Measurements from ENCODE around the gene LAT.

Gene LAT

DNA sequence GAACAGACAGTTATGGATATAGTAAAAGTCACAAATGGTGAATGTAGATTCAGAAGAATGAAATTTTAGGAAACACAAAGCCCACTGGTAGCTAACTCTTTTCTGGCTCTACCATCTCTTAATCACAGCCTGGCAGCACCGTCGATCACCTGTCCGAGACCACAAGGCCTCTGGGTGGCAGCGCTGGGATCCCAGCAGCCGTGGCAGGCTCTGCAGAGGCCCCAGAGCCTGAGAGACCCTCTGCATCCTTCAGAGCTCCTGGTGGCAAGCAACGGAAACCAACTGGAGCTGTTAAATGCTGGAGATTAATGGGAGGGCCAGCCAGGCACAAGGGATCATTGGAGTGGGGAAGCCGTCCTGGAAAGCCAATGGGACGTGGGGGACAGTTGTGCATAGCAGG lies 26.3 kb downstream of the LAT start:
- H3K4me1 ChIP-seq (ENCODE audit: control insufficient read depth in 1 of 2, insufficient read depth in 2 of 2, low read length in 2 of 2), result no peaks in the 10 kb centered on the region
- H3K9me3 ChIP-seq (ENCODE audit: control insufficient read depth in 1 of 2, low read length in 2 of 2), result no peaks in the 10 kb centered on the region
- no peaks in the 10 kb centered on the region for H3K36me3 ChIP-seq (ENCODE audit: control insufficient read depth in 1 of 2, insufficient read depth in 2 of 2, low read length in 2 of 2)
- H3K27me3 ChIP-seq (ENCODE audit: low read depth, low read length), result no peaks in the 10 kb centered on the region
- no peak overlapping the region for H3K4me3 ChIP-seq (ENCODE audit: low read depth in 1 of 2, low read length in 2 of 2)
- H3K27ac ChIP-seq (ENCODE audit: low read length), result no peak overlapping the region

DNA sequence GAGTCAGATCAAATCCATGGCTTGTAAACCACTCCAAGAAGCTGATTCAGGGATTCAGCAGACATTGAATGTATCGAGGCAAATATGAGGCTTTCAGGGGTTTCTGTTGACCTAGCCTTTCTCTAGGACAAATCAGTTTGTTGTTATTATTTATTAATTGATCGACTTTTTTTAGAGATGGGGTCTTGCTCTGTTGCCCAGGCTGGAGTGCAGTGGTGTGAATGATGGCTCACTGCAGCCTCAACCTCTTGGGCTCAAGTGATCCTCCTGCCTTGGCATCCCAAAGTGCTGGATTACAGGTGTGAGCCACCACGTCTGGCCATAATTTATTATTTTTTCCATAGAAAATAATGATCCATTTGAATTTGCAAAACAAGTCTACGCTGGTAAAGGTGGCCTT lies 27.0 kb downstream of the LAT start:
- Histone ChIP-seq H3K4me3 (ENCODE audit: low read depth in 1 of 2, low read length in 2 of 2) (no peak overlapping the region), H3K9me3 (ENCODE audit: control insufficient read depth in 1 of 2, low read length in 2 of 2) (no peaks in the 10 kb centered on the region), H3K27ac (ENCODE audit: low read length) (no peak overlapping the region), H3K36me3 (ENCODE audit: control insufficient read depth in 1 of 2, insufficient read depth in 2 of 2, low read length in 2 of 2) (no peaks in the 10 kb centered on the region), H3K27me3 (ENCODE audit: low read depth, low read length) (no peaks in the 10 kb centered on the region), H3K4me1 (ENCODE audit: control insufficient read depth in 1 of 2, insufficient read depth in 2 of 2, low read length in 2 of 2) (no peaks in the 10 kb centered on the region)

DNA sequence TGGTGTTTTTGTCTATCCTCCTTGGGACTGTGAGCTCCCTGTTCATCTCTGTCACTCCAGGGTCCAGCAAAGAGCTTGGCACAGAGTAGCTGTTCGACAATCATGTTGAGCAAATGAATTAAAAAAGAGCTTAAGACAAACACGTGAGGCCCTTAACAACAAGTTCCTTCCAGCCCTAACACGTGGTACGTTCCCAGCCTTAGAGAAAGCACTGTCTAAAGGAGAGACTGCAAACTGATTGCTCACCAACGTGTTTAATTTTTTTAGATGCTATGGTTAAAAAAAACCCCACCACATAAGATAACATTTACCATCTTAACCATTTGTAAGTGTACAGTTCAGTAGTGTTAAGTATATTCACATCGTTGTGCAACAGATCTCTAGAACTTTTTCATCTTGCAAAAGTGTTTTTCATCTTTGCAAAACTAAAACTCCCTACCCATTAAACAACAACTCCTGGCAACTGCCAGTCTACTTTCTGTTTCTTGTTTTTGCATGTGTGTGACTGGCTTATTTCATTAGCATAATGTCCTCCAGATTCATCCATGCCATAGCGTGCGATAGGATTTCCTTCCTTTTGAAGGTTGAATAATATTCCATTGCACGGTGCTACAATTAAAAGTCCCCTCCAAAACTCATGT lies 28.2 kb downstream of the LAT start:
- Histone ChIP-seq H3K27ac (ENCODE audit: low read length) (no peak overlapping the region), H3K27me3 (ENCODE audit: low read depth, low read length) (no peaks in the 10 kb centered on the region), H3K4me3 (ENCODE audit: low read depth in 1 of 2, low read length in 2 of 2) (no peak overlapping the region), H3K36me3 (ENCODE audit: control insufficient read depth in 1 of 2, insufficient read depth in 2 of 2, low read length in 2 of 2) (no peaks in the 10 kb centered on the region), H3K9me3 (ENCODE audit: control insufficient read depth in 1 of 2, low read length in 2 of 2) (no peaks in the 10 kb centered on the region), H3K4me1 (ENCODE audit: control insufficient read depth in 1 of 2, insufficient read depth in 2 of 2, low read length in 2 of 2) (no peaks in the 10 kb centered on the region)

DNA sequence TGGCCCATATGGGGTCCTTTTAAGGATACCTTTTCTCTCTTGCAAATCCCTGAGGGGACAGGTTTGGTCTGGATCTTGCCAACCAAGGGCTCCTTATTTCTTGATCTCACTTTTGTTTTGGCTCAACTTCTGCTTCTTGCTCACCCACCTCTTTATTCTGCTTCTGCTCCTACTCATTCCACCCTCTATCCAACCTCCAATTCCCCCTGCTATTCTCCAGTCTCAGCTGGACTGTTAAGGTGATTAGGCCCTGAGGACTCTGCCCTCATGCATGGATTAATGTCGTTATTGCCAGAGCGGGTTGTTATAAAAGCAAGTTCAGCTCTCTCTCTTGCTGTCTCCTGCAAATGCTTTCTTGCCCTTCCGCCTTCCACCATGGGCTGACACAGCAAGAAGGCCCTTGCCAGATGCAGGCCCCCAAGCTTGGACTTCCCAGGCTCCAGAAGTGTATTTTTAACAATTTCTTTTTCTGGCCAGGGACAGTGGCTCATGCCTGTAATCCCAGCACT lies 29.8 kb downstream of the LAT start:
- H3K27ac ChIP-seq (ENCODE audit: low read length), result no peak overlapping the region
- H3K27me3 ChIP-seq (ENCODE audit: low read depth, low read length), result no peaks in the 10 kb centered on the region
- no peaks in the 10 kb centered on the region for H3K4me1 ChIP-seq (ENCODE audit: control insufficient read depth in 1 of 2, insufficient read depth in 2 of 2, low read length in 2 of 2)
- H3K9me3 ChIP-seq (ENCODE audit: control insufficient read depth in 1 of 2, low read length in 2 of 2), result no peaks in the 10 kb centered on the region
- no peak overlapping the region for H3K4me3 ChIP-seq (ENCODE audit: low read depth in 1 of 2, low read length in 2 of 2)
- H3K36me3 ChIP-seq (ENCODE audit: control insufficient read depth in 1 of 2, insufficient read depth in 2 of 2, low read length in 2 of 2), result no peaks in the 10 kb centered on the region

DNA sequence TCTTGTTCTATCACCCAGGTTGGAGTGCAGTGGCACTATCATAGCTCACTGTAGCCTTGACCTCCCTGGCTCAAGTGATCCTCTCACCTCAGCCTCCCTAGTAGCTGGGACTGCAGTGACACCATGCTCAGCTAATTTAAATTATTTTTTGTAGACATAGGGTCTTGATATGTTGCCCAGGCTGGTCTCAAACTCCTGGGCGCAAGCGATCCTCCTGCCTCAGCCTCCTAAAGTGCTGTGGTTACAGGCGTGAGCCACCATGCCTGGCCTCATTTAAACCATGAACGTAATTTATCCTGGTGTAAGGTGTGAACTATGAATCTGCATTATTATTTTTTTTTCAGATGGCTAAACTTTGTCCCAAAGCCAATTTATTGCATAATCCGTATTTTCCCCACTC lies 37.3 kb downstream of the LAT start:
- H3K4me1 ChIP-seq (ENCODE audit: control insufficient read depth in 1 of 2, insufficient read depth in 2 of 2, low read length in 2 of 2), result no peaks in the 10 kb centered on the region
- H3K36me3 ChIP-seq (ENCODE audit: control insufficient read depth in 1 of 2, insufficient read depth in 2 of 2, low read length in 2 of 2), result no peaks in the 10 kb centered on the region
- H3K27ac ChIP-seq (ENCODE audit: low read length), result no peak overlapping the region
- H3K9me3 ChIP-seq (ENCODE audit: control insufficient read depth in 1 of 2, low read length in 2 of 2), result no peaks in the 10 kb centered on the region
- no peak overlapping the region for H3K4me3 ChIP-seq (ENCODE audit: low read depth in 1 of 2, low read length in 2 of 2)
- H3K27me3 ChIP-seq (ENCODE audit: low read depth, low read length), result no peaks in the 10 kb centered on the region

DNA sequence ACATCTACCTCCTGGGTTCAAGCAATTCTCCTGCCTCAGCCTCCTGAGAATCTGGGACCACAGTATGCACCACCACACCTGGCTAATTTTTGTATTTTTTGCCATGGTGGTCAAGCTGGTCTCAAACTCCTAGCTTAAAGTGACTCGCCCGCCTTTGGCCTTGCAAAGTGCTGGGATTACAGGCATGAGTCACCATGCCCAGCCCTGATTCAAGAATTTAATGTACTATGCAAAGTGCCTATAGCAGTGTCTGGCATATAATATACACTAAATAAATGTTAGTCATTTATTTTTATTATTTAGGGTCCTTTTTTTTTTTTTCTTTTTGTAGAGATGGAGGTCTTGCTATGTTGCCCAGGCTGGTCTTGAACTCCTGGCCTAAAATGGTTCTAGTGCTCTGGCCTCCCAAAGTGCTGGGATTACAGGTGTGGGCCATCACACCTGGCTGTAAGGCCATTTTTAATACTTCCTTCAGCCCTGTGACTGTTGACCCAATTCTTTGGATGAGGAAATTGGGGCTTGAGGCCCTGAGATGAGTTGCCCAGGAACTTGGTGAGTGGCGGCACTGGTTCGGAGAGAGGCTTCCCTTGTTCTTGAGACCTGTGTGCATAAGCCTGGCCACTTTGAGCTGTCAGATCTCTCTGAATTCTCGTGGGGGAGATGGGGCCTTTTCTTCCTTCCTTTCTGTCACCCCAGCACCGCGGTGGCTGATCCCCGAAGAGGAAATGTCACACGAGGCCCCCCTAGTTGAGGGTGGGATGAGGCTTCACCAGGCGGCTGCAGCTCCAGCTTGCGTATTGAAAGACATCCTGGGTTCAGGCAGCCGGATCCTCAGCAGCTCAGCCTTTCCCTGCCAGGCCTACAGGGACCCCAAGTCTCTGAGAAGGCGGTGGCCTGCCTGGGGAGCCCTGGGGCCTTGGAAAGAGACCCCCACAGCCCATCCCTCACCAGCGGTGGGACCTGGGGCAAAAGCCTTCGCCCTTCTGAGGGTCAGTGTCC lies 38.7 kb downstream of the LAT start:
- Histone ChIP-seq H3K36me3 (ENCODE audit: control insufficient read depth in 1 of 2, insufficient read depth in 2 of 2, low read length in 2 of 2) (no peaks in the 10 kb centered on the region), H3K4me3 (ENCODE audit: low read depth in 1 of 2, low read length in 2 of 2) (no peak overlapping the region), H3K27ac (ENCODE audit: low read length) (no peak overlapping the region), H3K4me1 (ENCODE audit: control insufficient read depth in 1 of 2, insufficient read depth in 2 of 2, low read length in 2 of 2) (no peaks in the 10 kb centered on the region), H3K27me3 (ENCODE audit: low read depth, low read length) (no peaks in the 10 kb centered on the region), H3K9me3 (ENCODE audit: control insufficient read depth in 1 of 2, low read length in 2 of 2) (no peaks in the 10 kb centered on the region)

DNA sequence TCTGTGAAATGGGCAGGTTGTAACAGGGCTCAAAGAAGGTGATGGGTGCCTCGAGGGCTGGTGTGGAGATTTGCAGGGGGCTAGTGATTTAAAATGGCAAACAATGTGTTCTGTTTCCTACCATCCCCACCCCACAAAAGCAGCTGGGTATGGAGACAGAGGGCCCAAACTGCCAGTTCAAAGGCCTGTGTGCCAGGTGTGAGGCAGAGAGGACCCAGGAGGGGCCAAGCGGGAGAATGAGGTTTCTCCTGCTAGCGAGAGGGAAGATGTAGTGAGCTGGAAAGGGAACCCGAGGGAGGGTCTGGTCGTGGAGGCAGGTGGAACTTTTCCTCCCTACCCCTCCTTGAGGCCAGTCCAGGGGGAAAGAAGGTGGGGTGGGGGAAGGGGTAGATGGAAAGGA lies 39.4 kb downstream of the LAT start:
- Histone ChIP-seq H3K4me1 (ENCODE audit: control insufficient read depth in 1 of 2, insufficient read depth in 2 of 2, low read length in 2 of 2) (no peaks in the 10 kb centered on the region), H3K9me3 (ENCODE audit: control insufficient read depth in 1 of 2, low read length in 2 of 2) (no peaks in the 10 kb centered on the region), H3K36me3 (ENCODE audit: control insufficient read depth in 1 of 2, insufficient read depth in 2 of 2, low read length in 2 of 2) (no peaks in the 10 kb centered on the region), H3K4me3 (ENCODE audit: low read depth in 1 of 2, low read length in 2 of 2) (no peak overlapping the region), H3K27ac (ENCODE audit: low read length) (no peak overlapping the region), H3K27me3 (ENCODE audit: low read depth, low read length) (no peaks in the 10 kb centered on the region)

DNA sequence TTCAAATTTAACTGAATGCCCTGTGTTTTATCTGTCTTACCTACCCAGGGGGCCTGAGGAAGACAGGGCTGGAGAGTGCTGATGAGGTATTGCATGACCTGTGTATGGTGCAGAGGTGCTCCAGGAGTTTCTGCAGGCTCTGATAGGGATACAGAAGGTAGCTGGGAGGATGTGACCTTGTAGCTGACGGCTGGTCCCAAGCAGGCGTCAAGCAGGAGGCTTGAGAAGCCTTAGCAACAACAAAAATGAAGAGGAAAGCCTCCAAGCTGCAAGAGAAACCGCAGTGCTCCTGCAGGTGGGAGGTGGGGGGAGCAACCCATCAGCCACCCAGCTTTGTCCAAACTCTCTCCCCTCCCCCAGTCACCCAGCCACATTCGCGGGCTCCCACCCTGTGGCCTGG lies 40.4 kb downstream of the LAT start:
- Histone ChIP-seq H3K9me3 (ENCODE audit: control insufficient read depth in 1 of 2, low read length in 2 of 2) (no peaks in the 10 kb centered on the region), H3K4me3 (ENCODE audit: low read depth in 1 of 2, low read length in 2 of 2) (no peak overlapping the region), H3K27ac (ENCODE audit: low read length) (no peak overlapping the region), H3K36me3 (ENCODE audit: control insufficient read depth in 1 of 2, insufficient read depth in 2 of 2, low read length in 2 of 2) (no peaks in the 10 kb centered on the region), H3K4me1 (ENCODE audit: control insufficient read depth in 1 of 2, insufficient read depth in 2 of 2, low read length in 2 of 2) (no peaks in the 10 kb centered on the region), H3K27me3 (ENCODE audit: low read depth, low read length) (no peaks in the 10 kb centered on the region)

DNA sequence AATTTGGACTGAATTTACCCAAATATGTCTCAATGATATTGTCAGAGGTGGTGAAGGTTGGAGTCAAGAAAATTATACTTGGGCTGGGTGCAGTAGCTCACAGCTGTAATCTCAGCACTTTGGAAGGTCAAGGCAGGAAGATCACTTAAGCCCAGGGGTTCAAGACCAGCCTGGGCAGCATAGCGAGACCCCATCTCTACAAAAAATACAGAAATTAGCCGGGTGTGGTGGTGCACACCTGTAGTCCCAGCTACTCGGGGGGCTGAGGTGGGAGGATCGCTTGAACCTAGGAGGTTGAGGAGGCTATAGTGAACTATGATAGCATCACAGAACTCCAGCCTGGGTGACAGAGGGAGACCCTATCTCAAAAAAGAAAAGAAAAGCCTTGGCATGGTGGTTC lies 40.9 kb downstream of the LAT start:
- Histone ChIP-seq H3K4me3 (ENCODE audit: low read depth in 1 of 2, low read length in 2 of 2) (no peak overlapping the region), H3K27ac (ENCODE audit: low read length) (no peak overlapping the region), H3K4me1 (ENCODE audit: control insufficient read depth in 1 of 2, insufficient read depth in 2 of 2, low read length in 2 of 2) (no peaks in the 10 kb centered on the region), H3K9me3 (ENCODE audit: control insufficient read depth in 1 of 2, low read length in 2 of 2) (no peaks in the 10 kb centered on the region), H3K36me3 (ENCODE audit: control insufficient read depth in 1 of 2, insufficient read depth in 2 of 2, low read length in 2 of 2) (no peaks in the 10 kb centered on the region), H3K27me3 (ENCODE audit: low read depth, low read length) (no peaks in the 10 kb centered on the region)

DNA sequence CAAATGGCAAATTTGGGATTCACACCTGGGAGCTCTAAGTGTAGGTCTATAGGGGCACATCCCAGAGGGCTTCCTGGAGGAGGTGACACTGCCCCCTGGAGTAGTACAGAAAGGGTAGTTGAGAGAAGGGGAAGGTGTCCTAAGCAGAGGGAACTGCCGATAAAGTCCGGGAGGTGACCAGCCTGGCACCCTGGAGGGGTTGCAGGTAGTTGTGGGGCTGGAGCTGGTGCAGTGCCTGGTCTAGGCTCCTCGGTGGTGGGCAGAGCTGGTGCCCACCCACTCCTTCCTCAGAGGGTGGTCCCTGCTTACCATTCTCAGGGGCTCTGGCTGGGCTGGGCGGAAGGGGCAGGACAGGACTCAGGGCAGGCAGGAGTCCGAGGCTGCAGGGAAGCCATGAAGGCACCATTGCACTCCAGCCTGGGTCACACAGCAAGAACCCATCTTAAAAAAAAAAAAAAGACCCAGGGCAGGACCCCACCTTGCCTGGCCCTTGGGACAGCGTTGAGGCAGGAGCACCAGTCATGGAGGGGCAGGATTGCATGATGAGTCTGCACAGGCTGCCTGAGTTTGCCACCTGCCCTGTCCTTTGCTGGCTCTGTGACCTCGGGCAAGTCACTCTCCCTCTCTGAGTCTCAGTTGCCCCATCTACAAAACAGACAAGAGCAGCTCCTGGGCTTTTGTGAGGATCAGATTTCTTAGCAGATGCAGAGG lies 43.8 kb downstream of the LAT start:
- no peak overlapping the region for H3K4me3 ChIP-seq (ENCODE audit: low read depth in 1 of 2, low read length in 2 of 2)
- H3K9me3 ChIP-seq (ENCODE audit: control insufficient read depth in 1 of 2, low read length in 2 of 2), result no peaks in the 10 kb centered on the region
- no peaks in the 10 kb centered on the region for H3K4me1 ChIP-seq (ENCODE audit: control insufficient read depth in 1 of 2, insufficient read depth in 2 of 2, low read length in 2 of 2)
- H3K36me3 ChIP-seq (ENCODE audit: control insufficient read depth in 1 of 2, insufficient read depth in 2 of 2, low read length in 2 of 2), result no peaks in the 10 kb centered on the region
- H3K27me3 ChIP-seq (ENCODE audit: low read depth, low read length), result no peaks in the 10 kb centered on the region
- H3K27ac ChIP-seq (ENCODE audit: low read length), result no peak overlapping the region

All from muscle layer of duodenum (tissue), 2 donors.